ENCODE results near the gene ITGB2.
"Not testable (repeated sequence)": the region's sequence is repeated elsewhere in the genome, so short reads cannot be mapped to it uniquely, and the experiment has no call there.

The ITGB2 gene

DNA sequence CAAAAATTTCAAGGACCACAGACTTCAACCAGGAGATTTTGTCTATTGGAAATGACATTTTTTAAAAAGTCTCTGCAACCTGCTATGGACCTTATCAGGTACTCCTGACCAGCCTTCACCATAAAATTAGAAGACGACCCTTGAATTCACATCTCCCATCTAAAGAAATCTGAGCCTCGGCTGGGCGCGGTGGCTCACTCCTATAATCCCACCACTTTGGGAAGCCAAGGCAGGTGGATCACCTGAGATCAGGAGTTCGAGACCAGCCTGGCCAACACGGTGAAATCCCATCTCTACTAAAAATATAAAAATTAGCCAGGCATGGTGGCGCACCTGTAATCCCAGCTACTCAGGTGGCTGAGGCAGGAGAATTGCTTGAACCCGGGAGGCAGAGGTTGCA is 41.5 kb downstream of the ITGB2 start:
- DNase-seq = not testable (repeated sequence)

GRCh38 chr21:44878053-44878982 is 42.4 kb downstream of the ITGB2 start:
- DNase-seq = no peak

- DNase-seq = no peak
These were observed 43.7 kb downstream of the ITGB2 start for GRCh38 chr21:44876849-44877575.

DNA sequence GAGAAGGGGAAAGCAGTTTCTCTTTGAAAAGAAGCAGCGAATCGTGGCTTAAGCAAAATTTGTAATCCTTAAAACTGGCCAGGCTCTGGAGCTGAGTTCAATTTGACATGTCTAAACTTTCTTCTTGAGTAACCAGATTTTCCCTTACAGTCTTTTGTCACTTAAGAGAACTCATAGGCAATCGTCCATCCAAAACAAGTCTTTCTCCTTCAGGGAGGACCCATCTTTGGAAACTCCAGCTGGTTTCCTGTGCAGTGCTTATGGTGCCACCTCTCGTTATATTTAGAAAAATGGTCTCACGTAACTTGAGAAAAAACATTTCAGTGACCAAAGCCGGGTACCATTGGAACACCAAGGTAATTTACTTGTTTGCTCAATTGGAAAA is 45.4 kb downstream of the ITGB2 start:
- no peak for DNase-seq

GRCh38 chr21:44874497-44875315 is 46.0 kb downstream of the ITGB2 start:
- peak; percentile 62 for DNase-seq

- DNase-seq = peak; percentile 55
These were observed 46.5 kb downstream of the ITGB2 start for GRCh38 chr21:44874240-44874496.

GRCh38 chr21:44873356-44874239 is 47.1 kb downstream of the ITGB2 start, which contains the start of gene PTTG1IP:
PTTG1IP (minus strand) TSS chr21:44873690; CDS start chr21:44873616, 74 bp downstream.
- peak; percentile 100 for DNase-seq

GRCh38 chr21:44872649-44873355 is 47.9 kb downstream of the ITGB2 start:
- no peak for DNase-seq

- no peak for DNase-seq
These were observed 48.4 kb downstream of the ITGB2 start for GRCh38 chr21:44872323-44872648.

GRCh38 chr21:44871576-44872269 is 49.0 kb downstream of the ITGB2 start:
- DNase-seq = no peak

- peak; percentile 25 for DNase-seq
These were observed 49.8 kb downstream of the ITGB2 start for GRCh38 chr21:44870748-44871495.

- no peak for DNase-seq
These were observed 50.6 kb downstream of the ITGB2 start for GRCh38 chr21:44869781-44870747.

- no peak for DNase-seq
These were observed 52.0 kb downstream of the ITGB2 start for GRCh38 chr21:44868707-44869106.

- DNase-seq = no peak
These were observed 52.5 kb downstream of the ITGB2 start for GRCh38 chr21:44867999-44868700.

- no peak for DNase-seq
These were observed 53.2 kb downstream of the ITGB2 start for GRCh38 chr21:44867464-44867863.

- DNase-seq = peak; percentile 62
These were observed 53.9 kb downstream of the ITGB2 start for GRCh38 chr21:44866780-44867179.

DNA sequence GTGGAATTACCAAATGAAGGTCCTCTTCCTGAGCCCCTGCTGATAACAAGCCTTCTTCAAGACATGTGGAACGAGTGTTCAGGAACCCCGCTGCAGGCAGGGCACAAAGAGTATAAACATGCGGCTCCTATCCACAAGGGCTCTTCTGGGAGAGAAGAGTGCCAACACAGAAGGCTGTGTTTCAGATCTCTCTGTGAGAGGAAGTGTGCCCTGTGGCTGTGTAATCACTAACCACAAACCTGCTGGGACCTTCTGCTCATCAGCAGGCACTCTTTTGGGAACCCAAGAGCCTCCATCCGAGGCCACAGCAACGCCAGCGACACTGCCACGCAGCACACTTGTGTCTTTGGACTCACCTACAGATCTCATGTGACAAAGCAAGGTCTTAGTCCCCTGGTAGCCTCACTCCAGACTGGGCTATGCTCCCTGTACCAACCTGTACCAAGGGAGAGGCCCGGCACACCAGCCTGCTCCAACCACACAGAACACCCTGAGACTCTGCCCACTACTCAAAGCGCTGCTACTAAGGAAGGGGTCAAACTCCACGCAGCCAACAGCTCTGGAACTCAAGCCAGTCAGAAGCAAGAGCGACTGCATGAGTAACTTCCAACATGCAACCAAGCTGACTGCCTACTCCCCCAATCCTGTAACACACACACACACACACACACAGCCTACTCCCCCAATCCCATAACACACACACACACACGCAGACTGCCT is 55.0 kb downstream of the ITGB2 start:
- no peak for DNase-seq
